Neural progenitor cell (in vitro differentiated cells): Measurements from ENCODE around the gene IGHMBP2.

Experiments used
- EZH2 ChIP-seq: fragments of 200-600 bp; sonication (generic); IDR thresholded peaks from 2 replicates; pipeline ENCODE4 v1.6.1; 2017; ENCODE audit warnings: antibody characterized with exemption, mild to moderate bottlenecking, moderate library complexity
- EZH2phosphoT487 ChIP-seq: fragments of 200-600 bp; sonication (generic); IDR thresholded peaks from 2 replicates; pipeline ENCODE4 v1.6.1; 2017; ENCODE audit warnings: antibody characterized with exemption
- TF ChIP-seq, protein P1 (sequence below): fragments of 200-600 bp; sonication (generic); IDR thresholded peaks from 2 replicates; pipeline ENCODE4 v1.5.1; 2017; ENCODE audit warnings: antibody characterized with exemption, mild to moderate bottlenecking

DNA sequence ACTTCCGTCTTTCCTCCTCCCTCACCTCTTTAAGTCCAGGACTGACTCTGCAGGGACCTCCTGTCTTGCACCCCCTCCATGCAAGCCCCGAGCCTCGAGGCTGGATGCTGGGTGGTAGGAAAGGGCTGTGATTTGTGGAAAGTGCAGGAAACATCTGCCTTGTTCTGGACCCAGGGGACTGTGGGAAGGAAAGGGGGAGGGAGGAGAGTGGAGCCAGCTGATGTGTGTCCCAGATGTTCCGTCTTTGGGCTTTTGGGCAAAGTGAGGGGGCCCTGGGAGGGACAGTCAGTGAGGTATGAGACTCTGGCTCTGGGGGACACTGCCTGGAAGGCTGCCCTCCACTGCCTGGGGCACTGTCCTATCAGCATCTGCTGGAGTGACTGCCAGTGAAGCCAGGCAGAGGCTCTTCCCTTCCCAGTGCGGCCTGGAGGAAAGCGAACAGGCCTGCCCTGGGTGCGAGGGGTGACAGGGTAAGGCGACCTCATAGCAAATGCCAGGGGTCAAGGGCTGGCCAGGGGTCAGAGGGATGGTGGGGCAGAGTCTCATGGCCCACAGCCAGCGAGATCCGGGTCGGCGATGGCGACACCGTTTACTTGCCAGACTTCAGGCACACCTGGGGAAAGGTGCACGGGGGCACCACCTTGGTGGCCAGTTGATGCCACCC lies 75.4 kb downstream of the IGHMBP2 start:
- TF ChIP-seq EZH2 (no peak), EZH2phosphoT487 (no peak)
- TF ChIP-seq, protein P1, sequence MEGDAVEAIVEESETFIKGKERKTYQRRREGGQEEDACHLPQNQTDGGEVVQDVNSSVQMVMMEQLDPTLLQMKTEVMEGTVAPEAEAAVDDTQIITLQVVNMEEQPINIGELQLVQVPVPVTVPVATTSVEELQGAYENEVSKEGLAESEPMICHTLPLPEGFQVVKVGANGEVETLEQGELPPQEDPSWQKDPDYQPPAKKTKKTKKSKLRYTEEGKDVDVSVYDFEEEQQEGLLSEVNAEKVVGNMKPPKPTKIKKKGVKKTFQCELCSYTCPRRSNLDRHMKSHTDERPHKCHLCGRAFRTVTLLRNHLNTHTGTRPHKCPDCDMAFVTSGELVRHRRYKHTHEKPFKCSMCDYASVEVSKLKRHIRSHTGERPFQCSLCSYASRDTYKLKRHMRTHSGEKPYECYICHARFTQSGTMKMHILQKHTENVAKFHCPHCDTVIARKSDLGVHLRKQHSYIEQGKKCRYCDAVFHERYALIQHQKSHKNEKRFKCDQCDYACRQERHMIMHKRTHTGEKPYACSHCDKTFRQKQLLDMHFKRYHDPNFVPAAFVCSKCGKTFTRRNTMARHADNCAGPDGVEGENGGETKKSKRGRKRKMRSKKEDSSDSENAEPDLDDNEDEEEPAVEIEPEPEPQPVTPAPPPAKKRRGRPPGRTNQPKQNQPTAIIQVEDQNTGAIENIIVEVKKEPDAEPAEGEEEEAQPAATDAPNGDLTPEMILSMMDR = no peak
